T-helper 9 cell (primary cell): ENCODE measurements around the gene PPEF2.
"Not testable (repeated sequence)": the region's sequence is repeated elsewhere in the genome, so short reads cannot be mapped to it uniquely, and the experiment has no call there.

Experiments
- DNase-seq: peaks from one replicate; pipeline ENCODE4 v3.0.0-alpha.2; 2020

PPEF2 gene

DNA sequence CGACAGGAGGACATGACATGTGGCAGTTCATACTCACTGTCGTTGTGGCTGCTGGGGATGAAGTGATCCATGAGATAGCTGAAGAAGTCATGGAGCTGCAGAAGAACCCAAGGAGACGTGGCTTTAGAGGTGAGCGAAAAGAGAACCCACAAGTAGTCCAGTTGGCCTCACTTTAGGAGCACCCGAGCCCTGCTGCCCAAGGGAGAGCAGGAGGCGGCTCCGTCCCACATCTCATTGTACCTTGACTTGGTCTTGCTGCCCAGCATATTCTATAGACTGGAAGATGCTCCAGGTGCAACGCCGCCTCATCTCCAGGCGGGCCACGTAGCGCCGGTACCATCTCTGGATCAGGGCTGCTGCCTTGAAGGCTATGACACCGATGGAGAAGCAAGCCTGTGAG is 10.6 kb downstream of the PPEF2 start:
- no peak for DNase-seq

DNA sequence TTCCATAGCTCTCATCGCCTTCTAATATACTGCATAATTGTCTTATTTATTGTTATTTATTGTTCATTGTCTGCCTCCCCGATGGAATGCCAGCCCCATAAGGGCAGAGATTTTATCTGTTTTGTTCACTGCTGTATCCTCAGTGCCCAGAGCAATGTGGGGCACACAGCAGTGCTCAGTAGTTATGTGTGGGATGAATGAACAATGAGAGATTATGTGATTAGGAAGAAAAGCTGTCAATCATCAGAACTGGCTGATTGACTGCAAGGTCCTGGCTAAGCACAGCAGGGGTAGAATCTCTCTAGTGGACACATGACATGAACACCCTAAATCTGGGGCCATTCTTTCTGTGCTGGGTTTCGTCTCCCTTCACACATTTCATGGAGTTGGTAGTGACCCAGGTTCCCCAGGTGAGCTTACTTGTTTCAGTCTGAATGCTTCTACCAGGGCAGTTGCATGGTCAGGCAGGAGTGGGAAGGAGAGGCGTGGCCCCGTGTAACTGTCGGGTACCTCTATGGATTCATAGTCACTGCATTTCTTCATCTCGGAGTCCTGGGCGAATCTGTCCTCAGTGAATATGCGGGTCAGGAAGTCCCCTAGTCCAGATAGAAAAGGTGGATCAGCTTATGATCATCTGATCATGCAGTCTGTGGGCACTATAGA is 12.6 kb downstream of the PPEF2 start:
- no peak for DNase-seq

DNA sequence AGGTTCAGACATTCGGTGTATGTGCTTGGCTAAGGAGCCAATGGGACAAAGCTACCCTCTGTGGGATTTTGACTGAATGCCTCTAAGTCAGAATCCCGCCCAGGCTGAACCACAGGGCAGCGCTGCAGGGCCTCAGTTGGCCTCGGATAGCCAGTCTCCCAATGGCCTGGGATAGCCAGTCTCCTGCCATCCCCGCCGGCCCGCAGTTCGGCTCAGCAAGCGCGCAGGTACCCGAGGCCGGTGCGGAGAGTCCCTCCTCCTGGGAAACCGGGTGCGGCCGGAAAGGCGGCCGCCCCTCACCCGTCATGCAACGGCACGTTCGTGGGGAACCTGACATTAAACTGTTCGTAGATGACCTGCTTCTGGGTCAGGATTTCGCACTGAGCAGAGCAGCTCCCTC is 16.1 kb downstream of the PPEF2 start:
- DNase-seq: no peak

DNA sequence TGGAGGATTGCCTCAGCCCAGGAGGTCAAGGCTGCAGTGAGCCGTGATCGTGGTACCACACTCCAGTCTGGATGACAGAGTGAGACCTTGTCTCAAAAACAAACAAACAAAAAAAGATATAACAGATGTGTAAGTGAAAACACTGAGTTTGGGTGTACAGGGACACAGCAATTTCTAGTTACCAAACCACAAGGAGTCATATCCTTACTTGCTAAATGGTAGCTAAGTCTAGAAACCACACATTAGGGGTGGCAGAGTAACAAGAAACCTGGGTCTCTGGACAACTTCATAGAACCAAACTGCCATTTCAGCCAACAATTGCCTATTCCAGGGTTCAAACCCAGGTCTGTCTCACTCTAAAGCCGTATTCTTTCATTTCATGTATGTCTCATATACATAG is 20.8 kb downstream of the PPEF2 start:
- DNase-seq: no peak

DNA sequence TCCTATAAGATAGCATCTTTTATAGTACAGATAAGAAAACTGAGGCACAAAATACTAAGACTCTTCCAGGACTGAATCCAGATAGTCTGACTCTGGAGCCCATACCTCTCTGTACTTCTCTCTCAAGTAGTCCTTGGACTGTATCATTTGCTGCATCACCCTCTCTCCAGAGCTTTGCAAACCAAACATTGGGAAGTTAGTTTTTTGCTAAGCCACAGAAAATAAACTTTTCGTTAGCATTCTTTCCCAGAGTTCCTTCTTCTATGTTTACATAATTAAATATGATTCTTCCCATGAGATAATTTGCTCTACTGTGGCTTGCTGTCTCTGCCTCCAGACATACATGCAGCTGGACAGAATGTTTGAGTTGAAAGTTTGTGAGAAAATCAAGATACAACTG is 22.0 kb downstream of the PPEF2 start:
- DNase-seq: no peak

DNA sequence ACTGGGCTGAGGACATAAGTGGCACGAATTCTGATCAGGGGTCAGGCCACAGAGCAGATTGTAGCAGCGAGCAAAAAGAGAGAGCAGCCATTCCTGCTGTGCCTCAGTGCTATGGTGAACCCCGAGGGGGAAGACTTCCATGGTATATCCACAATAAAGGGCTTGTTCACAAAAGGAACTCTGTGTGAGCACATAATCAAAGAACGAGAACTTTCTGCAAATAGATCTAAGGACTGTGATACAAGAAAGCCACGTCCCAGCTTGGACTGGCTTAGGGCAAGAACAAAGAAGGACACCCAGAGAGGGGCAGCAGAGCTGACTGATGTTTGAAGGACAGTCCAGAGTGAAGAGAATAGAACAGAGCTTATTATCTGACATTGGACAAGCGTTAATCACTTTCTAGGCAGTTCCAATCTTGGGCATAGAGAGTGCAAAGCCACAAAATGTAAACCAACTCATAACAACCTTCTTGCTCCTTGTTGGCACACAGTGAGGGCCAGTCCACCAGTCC is 24.0 kb downstream of the PPEF2 start:
- DNase-seq: no peak

DNA sequence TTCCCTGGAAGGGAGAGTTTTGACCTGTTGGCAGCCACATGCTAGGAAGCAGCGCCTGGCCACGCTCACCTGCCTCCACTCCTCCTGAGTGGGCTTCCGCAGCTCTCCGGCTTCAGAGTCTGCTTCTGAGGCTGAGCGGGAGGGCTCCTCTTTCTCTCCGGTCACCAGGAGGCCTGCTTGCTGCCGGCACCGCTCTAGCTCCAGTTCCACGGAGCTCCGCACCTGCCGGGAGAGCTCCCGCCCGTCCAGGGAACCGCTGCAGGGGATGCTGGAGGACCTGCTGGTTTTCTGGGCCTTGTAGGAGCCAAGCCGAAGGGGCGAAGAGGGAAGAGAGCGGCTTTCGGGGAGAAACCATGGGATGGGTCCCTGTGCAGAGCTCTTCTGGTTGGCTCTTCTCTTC is 26.0 kb downstream of the PPEF2 start:
- no peak for DNase-seq

DNA sequence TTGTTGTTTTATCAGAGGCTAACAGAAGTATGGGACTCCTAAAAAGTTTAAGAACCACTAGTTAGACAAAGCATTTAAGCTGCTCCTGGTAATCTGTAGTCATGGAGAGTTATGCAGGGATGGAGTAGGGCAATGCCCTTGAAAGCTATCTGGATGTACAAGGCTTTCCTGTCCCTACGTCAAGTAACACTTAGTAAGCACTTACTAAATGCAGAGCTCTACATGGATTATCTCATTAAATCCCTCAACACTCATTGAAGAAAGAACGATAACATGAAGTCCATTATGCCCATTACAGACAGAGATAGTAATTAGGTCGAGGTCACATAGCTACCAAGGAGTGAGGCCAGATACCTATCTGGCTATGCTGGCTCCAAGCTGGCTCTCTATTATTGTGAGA is 33.2 kb downstream of the PPEF2 start:
- no peak for DNase-seq

DNA sequence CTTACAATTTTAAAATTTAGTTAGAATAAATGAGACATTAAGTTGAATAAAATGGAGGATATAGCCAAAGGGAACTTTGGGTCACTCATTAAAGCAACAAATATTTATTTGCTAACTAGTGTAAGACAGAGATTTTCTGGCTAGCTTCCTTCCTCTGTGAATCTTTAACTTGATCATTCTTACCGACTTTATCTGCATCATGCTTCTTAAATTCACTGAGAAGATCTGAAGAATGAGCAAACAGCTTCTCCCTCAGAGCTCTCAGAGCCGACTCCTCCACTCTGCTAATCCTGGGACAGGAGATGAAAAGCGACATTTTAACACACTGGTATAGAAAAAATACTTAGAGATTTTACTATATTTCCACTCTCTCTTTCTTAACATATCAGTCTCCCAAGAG is 35.1 kb downstream of the PPEF2 start:
- no peak for DNase-seq

DNA sequence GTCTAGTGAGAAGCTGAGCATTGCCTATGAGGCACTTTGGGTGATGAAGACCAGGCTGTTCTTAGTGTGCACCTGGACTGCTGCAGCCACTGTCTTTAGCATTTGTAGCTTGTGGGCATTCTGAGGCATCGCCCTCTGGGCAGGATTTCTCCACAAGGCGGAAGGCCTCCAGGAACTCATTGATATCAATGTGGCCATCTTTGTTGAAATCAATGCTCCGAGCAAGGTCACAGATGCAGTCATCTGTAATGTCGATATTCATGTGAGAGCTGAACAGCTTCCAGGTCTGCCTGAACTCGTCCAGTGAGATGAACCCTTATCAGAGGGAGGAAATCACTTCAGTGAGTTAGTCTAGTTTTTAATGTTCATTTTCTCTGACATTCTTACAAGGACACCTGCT is 41.6 kb downstream of the PPEF2 start:
- DNase-seq: no peak

DNA sequence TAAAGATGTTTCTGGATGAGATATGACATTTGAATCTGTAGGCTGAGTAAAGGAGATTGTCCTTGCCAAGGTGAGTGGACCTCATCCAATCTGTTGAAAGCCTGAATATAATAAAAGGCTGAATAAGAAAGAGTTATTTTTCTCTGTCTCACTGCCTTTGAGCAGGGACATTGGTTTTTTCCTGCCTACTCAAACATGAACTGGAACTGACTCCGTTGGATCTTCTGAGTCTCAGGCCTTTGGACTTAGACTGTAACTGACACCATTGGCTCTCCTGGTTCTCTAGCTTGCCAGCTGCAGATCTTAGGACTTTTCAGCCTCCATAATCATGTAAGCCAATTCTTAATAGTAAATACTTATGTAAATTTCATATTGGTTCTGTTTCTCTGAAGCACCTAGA is 43.5 kb downstream of the PPEF2 start:
- no peak for DNase-seq

DNA sequence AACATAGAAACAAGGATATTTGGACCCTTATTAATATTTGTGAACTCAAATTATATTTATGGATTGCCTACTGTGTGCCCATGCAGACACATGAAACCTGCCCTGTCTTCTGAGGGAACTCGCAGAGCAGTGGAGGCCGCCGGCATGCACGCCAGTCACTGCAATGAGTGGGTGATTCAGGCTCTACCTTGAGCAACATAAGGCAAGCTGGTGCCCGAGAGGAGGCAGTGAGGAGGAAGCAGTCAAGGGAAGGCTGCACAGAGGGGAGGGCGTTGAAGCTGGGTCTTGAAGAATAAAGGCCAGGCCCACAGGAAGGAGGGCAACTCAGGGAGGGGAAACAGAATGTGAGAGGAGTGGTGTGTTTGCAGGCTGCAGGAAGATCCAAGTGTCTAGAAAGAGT is 52.8 kb downstream of the PPEF2 start:
- DNase-seq: no peak

DNA sequence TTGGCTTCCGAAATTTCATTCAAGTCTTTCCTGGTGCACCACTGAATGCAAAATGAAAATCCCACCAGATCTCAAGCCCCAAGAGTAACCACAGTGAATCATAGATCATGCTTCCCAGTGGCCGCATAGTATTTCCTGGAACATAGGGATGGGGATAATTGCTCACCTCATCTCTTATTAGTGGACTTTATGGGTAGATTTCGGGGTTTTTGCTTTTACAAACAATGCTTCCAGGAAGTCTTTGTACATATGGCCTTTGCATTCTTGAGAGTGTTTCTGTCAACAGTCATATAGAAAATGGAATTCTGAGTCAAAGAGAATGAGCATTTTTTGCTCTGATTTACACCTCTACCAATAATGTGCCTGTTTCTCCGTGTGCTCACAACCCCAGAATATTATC is 53.4 kb downstream of the PPEF2 start:
- DNase-seq: no peak

DNA sequence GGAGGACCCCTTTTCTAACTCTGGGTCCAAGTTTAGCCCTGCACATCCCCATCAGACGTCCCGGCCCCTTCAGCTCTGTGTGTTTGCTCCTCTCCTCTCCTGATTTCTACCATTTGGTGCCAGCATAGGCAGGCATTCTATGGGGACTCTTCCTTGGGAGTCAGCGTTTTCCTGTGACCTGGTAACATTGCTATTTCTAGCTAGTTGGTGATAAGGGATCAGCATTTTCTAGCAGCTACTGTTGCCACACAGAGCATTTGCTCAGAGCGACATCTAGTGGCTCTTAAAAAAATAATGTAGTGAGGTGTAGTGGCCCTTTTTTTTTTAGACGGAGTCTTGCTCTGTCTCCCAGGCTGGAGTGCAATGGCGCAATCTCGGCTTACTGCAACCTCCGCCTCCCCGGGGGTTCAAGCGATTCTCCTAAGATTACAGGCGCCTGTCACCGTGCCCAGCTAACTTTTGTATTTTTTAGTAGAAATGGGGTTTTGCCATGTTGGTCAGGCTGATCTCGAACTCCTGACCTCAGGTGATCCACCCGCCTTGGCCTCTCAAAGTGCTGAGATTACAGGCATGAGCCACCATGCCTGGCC is 54.0 kb downstream of the PPEF2 start:
- not testable (repeated sequence) for DNase-seq

DNA sequence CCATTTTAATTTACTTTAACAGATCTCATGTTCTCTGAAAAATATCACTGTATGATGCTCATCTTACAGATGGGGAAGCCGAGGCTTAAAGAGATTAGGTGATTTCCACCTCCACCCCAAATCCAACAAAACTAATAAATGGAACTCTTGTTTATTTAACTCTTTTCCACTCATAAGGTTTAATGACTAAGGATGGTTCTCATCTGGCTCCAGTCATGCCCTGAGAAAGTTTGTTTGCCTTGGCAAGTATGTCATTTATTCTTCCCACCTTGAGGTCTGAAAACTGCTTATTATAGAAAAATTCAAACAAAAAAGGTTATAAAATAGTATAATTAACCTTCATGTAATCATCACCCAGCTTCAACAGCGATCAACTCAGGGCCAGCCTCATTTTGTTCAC is 56.3 kb downstream of the PPEF2 start:
- no peak for DNase-seq

DNA sequence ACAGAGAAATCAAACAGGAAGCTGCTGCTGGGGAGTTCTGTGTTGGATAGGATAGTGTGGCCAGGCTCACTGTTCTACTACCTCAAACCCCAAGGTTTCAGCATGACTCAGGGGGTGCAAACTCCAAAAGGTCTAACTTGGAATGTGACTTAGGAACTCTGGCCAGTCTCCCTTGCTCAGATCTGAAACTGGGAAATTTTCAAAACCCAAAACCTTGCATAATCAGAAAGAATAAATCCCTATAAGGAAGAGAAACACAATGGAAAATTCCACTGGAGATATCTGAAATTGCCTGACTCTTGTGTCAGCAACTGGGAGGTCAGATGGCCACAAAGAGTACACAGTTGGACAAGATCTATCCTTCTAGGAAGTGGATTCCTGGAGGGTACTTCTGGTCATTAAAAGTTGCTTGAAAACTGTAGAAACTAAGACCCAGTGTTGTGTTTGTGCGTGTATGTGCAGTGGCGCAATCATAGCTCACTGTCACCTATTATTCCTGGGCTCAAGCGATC is 58.0 kb downstream of the PPEF2 start:
- DNase-seq: no peak

DNA sequence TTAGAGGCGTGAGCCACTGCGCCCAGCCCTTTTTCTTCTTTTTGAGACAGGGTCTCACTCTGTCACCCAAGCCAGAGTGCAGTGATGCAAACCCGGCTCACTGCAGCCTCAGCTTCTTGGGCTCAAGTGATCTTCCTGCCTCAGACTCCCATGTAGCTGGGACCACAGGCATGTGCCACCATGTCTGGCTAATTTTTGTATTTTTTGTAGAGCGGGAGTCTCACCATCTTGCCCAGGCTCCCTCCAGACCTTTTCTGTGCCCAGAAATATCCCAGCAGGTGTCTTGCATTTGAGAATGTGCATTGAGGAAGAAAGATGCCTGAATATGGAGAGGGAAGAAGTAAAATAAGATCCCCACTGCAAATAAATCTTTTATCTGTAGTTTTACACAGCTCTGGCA is 58.7 kb downstream of the PPEF2 start:
- DNase-seq: no peak

DNA sequence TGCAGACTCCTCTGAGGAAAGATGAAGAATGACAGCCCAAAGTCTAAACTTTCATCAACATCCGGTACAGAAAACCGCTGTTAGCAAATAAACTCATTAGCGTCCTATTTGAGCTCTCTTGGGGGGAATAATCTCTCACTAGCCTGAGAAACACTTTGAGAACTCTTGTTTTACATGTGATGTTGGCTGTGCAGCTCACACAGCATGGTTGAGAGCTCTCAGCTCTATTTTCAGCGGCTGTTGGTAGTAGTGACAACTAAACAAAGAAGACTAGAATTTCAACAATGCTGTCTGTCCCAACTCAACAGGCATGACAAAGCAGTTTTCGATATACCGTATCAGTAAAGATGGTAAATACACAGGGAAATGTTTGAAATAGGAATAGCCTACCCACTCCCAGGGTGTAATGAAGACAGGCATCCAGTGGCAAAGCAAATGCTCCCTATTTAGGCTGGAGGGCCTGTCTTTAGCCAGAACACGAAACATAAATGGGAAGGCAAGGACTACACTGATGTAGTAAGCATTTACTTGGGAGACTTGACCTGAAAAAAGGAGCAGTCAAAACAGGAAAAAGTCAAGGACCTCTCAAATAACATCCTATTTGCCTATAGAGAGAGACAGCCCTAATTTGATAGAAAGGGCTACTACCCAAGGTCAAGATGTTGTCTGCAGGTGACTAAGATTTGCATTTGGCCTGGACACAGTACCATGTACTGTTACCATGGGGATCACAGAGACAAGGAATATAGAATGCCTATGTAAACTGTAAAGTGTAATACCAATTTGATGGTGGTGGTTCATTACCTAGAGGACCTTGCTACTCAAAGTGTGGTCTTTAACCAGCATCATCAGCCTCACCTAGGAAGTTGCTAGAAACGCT is 60.4 kb downstream of the PPEF2 start:
- no peak for DNase-seq

DNA sequence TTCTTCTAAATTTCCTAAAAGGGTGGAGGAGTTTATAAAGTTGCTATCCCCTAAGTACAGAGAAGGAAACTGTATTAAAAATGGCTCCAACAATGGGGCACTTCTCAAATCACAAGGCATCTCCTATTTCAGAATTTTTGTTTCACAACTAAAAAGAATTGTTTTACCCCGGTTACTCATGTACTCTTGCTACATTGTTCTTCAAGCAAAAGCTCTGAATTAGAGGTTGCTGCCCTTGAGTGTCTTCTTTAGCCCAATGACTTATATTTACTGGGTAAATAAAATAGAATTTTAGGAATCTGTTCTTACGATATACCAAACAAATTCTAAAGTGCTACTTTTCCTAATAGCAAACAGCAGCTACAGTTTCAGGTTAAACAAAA is 67.5 kb downstream of the PPEF2 start:
- no peak for DNase-seq

DNA sequence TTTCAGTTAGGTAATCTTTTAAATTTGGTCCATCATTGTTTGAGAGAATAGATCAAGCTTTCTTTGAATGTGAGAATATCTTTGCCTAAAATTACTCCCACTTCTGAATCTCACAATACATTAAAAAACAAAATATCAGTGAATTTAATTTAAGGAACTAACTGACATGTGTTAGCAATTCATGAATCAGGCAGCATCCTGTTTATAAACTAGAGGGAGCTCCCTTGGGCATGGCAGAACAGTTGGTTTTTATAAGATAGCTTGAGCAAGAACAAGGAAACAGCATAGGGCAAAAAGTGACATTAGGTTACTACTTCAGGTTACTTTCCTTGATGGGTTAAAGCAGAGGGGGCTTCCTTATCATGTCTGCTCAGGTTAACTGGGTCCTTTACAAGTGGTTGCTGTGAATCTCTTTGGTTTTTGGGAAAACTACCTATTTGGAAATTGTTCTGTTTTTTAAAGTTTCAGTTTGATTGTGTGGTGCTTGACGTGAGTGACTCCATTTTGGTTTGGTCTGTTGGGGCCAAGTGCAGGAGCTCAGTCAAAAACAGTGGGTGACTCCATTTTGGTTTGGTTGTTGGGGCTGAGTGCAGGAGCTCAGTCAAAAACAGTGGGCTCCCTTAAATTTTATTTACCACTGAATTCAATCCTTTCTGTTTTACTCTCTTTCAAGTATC is 68.0 kb downstream of the PPEF2 start:
- DNase-seq: no peak

DNA sequence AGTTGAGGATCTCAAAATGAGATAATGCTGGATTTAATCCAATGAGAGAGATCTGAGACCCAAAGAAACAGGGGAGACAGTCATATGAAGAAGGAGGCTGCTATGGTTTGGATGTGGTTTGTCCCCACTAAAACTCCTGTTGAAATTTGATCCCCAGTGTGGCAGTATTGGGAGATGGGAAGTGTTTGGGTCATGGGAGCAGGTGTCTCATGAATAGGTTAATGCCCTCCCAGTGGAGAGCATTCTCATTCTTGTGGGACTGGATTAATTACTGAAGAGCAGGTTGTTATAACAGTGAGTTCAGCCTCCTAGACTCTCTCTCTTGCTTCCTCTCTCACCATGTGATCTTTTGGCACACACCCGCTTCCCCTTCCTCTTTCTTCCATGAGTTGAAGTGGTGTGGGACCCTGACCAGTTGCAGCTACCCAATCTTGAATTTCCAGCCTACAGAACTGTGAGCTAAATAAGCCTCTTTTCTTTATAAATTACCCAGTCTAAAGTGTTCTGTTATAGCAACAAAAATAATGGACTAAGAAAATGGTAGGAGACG is 70.3 kb downstream of the PPEF2 start:
- DNase-seq: no peak

DNA sequence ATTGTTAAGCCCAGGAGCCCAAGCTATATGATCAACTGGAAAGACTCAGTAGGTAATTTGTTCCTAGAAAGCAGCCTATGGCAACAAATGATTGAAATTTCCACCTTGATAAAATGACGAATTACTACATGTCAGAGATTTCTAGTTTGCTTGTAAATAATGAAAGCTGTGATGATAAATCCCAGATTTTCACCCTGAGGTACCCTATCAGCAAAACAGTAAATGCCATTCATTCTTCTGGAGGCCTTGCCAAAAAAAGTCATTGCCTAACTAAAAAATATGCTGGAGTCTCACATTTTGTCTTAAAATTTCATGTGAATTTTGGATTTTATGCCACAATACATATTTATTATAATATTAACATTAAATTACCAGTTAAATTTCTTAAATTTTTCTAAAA is 71.3 kb downstream of the PPEF2 start:
- DNase-seq: no peak

DNA sequence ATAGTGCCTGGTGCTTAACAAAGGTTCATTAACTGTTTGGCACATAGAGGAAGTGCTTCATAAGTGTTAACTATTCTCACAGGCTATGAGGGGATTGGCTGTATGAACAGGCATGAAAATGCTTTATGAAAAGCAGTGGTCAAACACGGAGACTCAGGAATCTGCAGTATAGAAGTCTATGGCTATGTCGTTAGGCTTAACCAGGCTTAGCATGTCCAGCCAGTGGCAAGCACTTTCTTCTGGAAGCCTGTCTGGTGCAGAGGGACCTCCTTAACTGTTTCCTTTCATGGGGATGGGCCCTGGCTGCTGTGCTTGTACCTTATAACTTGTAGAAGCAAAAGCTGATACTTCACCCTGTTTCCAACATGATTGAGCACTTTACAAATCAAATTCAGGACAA is 78.4 kb downstream of the PPEF2 start:
- no peak for DNase-seq
